Activated effector memory CD4-positive, alpha-beta T cell treated with anti-CD3 and anti-CD28 coated beads, Interleukin-2, amount 50 U/mL, for 16 hours (primary cell): ENCODE measurements around the gene CYTH1.
"Not testable (repeated sequence)": the region's sequence is repeated elsewhere in the genome, so short reads cannot be mapped to it uniquely, and the experiment has no call there.

Experiments
- DNase-seq: peaks from one replicate; pipeline ENCODE4 v3.0.0-alpha.2; 2020

Gene CYTH1

DNA sequence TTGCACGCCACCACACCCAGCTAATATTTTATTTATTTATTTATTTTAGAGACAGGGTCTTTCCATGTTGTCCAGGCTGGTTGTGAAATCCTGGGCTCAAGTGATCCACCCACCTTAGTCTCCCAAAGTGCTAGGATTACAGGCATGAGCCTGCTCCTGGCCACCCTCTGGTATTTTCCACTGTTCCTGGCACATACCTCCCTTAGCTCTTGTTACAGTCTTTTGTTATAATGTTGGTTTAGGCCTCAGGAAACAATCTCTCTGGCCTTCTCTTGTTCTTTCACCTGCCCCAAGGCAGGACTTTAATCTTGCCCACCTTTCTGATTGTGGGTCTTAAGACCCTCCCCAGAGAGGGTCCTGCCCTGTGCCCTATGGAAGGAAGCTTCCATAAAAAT lies 3.6 kb upstream of the CYTH1 start:
- no peak for DNase-seq

DNA sequence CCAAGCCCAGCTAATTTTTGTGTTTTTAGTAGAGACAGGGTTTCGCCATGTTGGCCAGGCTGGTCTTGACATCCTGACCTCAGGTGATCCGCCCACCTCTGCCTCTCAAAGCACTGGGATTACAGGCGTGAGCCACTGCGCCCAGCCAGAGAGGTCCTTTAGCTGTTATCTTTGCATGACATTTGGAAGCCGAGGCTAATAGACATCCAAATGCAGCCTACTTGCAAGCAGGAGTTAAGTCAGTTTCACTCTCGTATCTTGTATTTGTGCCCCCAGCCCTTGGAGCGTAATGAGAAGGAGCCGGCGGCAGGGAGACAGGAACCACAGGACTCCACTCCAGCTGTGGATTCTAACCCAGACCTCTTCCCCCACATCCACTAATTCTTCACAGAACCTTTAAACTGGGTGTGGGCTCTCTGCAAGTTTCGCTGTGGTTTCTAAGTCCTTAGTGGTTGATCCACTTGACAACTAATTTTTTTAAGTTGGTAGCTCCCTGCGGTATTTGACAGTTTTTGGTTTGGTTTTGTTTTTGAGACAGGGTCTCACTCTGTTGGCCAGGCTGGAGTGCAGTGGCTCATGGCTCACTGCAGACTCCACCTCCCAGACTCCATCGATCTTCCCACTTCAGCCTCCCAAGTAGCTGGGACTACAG lies 3.1 kb upstream of the CYTH1 start:
- no peak for DNase-seq

DNA sequence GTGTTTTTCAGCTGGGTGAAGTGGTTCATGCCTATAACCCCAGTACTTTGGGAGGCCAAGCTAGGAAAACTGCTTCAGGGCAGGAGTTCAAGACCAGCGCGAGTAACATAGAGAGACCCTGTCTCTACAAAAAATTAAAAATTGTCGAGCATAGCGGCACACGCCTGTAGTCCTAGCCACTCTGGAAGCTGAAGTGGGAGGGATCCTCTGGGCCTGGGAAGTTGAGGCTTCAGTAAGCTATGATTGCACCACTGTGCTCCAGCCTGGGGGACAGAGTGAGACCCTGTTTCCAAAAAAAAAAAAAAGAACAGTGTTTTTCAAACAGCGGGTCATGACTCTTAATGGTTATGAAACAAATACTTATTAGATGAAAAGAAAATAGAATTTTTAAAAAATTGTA lies 2.3 kb upstream of the CYTH1 start:
- DNase-seq: no peak

DNA sequence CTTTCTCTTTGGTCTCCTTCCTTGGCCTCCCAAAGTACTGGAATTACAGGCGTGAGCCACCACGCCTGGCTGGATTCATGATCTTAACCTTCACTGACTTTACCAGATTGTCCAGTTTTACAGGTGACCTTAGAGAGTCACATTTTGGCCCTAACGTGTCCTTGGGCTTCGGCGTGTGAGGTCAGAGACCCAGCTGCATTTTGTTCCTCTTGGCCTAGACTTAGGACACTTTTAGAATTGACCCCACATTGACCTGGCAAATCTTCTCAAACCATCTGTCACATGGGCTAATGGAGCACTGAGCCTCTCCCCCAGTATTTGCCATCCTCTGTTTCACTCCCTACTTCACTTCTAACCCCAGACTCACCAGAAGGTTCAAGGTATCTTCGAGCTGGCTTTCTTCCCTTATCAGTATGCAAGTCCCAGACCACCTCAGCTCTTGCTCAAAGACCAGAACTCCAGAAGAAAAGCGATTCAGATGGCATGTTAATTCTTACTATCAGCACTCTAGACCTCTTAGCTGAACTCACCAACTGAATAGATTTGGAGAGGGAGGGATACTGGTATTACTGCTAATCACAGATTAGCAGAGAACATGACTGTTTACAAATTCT lies 1.7 kb upstream of the CYTH1 start:
- no peak for DNase-seq

DNA sequence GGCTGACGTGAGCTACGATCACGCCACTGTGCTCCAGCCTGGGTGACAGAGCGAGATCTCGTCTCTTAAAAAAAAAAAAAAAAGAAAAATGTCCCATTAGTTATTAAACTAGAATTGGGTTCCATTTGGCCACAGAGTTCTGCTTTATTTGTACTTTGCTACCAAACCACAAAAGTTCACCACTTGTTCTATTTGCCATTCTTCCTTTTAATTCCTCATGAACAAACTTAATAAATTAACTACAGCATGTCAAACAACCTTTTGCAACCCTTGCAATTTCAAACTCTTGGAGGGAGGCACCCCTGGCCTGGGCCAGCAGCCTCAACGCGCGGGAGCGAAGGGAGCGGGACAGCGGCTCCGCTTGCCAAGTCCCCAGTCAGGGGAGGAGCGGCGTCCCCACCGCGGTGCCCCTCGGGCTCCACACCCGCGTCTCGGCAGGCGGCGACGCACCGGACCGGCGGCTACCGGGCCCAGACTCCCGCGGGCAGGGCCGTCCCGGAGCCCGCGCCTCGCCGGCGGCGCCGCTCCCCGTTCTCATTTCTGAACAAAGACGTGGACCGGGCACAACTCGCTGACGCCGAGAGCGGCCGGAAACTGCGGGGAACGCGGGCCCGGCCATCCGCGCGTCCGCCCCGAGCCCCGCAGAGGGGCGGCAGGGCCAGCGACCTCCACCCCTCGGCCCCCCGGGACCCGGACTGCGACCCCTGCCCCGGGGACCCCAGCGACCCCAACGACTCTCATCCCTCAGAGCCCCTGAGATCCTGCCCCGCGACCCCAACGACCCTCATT lies 775 bp downstream of the CYTH1 start:
- peak; percentile 82 for DNase-seq

DNA sequence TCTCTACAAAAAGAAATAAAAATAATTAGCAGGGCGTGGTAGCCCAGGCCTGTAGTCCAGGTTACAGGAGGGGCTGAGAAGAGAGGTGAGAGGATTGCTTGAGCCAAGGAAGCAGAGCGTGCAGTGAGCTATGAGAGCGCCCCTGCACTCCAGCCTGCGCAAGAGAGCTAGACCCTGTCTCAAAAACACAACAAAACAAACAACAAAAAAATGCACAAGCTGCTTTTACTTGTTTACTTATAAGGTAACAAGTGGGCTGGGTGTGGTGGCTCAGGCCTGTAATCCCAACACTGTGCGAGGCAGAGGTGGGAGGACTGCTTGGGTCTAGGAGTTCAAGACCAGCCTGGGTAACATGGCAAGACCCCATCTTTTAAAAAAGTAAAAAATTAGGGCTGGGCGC lies 1.7 kb downstream of the CYTH1 start:
- no peak for DNase-seq

DNA sequence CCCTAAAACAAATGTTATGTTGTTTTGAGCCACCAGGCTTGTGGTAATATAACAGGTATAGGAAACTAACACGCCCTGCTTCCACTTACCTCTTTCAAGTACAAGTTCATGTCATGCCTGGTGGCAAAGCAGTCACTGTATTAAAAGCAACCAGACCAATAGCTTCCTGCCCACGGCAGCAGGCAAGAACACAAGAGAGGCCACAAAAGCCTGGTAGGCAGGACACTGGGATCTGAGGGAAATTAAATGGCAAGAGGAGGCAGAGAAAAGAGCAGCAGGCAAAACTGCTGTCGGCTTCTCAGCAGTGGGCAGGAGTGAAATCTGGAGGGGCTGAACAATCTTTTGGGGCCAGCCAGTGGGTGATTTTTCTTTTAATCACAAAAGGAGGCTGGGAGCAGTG lies 2.2 kb downstream of the CYTH1 start:
- DNase-seq: peak; percentile 83

DNA sequence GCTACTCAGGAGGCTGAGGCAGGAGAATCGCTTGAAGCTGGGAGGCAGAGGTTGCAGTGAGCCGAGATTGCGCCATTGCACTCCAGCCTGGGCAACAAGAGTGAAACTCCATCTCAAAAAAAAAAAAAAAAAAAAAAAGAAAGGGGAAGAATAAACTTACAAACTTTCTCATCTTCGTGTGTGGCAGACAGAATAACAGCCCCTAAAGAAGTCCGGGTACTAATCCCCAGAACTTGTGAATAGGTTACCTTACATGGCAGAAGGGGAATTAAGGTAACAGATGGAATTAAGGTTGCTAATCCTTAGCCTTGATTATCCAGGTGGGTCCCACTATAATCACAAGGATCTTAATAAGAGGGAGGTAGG lies 2.8 kb downstream of the CYTH1 start:
- not testable (repeated sequence) for DNase-seq

DNA sequence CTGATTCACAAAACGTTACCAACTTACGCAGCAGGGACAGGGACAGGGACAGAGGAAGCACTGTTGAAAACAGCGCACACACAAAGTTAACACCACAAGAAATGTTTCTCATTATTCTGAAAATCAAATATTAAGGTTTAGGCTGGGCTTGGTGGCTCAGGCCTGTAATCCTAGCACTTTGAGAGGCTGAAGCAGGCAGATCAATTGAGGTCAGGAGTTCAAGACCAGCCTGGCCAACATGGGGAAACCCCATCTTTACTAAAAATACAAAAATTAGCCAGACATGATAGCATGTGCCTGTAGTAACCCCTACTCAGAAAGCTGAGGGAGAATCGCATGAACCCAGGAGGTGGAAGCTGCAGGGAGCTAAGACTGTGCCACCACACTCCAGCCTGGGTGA lies 4.2 kb downstream of the CYTH1 start:
- DNase-seq: peak; percentile 63

DNA sequence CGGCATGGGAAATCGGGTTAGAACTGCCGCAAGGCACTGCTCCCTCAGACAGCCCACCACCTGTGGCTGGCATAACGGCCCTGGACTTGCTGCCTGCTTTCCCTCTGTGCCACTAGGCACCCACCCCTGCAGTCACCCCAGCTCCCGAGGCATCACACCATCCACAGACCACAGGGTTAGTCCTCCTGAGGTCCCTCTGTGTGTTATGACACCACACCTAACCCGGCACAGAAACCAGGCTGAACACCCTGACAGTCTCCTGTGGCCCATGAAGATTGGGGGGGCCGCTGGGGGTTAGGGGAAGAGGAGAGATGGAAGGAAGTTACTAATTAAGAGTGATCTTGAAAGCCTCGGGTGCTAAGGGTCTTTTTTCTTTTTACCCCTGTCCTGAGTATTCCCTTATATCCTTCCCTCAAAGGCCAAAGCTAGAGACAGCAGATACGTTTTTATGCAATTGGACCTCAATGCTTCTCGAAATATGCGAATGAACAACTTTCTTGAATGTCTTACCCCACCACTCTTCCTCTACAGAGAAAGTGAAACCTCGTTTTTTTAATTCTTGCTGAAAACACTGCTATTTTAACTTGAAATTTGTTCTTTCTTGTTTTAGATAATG lies 7.0 kb downstream of the CYTH1 start:
- DNase-seq: peak; percentile 85

DNA sequence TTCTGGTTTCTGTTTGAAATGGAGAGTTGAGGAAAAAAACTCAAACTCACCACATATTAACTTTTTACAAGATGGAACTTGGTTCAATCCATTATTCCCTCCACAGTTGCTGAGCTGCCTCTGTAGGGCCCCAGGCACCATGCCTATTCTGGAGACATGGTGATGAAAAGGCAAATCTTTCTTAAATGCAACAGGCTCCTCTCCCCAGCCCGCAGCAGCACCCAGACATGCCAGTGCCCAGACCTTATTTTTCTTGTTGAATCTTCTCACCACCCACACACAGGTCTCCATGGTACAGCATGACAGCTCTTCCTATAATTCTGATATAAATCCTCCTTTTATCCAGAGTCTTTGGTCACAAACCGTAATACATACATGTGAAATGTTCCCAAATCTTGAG lies 7.6 kb downstream of the CYTH1 start:
- peak; percentile 73 for DNase-seq

DNA sequence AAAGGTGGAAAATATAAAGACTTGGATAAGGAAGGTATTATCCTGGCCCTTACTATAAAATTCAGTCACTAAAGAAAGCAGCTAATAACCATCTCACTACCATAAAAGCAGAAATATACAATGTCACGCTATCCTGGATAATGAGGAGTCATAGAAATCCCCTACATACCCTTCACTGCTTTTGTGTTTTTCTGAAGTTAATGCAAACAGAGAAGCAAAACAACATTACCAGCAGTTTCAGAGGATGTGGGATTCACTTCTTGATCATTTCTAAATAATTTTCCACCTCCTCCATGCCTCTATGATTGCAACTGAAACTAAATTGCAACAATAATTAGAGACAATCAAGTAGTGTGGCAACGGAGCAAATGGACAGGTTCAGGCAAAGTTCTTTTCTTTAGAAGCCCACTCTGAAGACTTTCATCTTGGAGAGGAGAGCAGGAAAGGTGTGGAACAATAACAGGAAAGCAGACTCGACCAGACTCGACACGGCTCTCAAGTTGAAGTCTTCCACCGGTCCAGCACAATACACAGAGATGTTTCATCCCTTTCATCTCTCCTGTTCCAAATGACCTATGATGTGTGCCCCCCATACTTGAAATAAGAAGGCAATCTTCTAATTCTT lies 10.2 kb downstream of the CYTH1 start:
- peak; percentile 63 for DNase-seq

DNA sequence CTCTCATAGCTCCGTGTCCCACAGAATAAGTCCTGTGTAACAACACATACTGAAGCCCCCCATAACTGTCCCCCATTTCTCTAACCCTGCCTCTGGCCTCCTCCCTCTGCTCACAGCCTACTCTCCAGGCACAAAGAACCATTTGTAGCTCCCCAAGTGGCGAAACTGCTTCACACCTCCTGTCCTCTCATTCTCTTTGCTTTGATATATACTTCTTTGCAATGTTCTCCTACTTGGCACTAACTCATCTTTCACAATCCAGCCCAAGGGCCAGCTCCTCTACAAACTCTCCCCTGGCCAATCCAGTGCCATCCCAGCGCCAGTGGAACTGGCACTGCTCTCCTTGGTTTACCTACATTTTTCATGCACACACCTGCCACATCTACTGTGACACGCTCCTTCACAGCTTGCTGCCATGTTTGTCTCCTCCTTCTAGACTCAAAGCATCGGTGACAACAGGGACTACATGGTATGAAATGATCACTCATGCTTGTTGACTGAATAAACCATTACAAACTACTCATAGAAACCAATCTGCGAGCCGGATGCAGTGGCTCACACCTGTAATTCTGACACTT lies 12.8 kb downstream of the CYTH1 start:
- peak; percentile 63 for DNase-seq

DNA sequence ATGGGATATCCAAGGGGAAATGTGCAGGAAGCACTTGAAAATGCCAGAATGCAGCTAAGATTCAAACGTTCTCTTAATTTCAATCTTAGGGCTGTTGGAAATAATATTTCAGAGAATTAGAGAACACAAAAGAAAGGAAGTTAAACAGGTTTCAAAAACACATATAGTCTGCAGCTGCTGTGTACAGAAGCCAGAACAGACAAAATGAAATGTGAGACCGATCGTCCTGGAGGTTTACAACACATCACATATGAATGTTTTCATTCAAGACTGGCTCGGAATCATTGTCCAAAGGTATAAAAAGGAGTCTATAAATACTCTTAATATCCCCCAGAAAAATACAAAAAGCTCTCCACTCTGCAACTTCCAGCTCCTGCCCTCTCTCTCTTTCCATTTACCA lies 14.3 kb downstream of the CYTH1 start:
- no peak for DNase-seq

DNA sequence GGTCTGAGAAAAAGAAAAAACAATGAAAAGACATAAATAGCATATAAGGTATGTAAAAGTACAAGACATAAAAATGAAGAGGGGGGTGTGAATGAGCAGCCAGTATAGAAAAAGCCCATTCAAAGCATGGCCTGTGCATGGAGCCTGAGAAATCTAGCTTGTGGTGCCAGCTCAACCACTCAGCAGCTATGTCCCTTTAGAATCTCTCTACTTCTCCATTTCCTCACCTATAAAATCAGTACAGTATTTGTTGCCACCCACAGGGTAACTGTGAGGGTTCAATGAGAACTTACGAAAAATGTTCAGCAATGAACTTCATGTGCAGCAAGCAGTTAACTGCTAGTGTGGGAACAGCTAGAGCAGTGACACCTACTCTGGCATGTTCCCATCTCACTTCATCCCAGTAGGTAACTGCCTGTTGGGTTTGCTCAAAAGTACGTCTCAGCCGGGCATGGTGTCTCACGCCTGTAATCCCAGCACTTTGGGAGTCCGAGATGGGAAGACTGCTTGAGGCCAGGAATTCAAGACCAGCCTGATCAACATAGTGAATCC lies 15.3 kb downstream of the CYTH1 start:
- peak; percentile 58 for DNase-seq

DNA sequence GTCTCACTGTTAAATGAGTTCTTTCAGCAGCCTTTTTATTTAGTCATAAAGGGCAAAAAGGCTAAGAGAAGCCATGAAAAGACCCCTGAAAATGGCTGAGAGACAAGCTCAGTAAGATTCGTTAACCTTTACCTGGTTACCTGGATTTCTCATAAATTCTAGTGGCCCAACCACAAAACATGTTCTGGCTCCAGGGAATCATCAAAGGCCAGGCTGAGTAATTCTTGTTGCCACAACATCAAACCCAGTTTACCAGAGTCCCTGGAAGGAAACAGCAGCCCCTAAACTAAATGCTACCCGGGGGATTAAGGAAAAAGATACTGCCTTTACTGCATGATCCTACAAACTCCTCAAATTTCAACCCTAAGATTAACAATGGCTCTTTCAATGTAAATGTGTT lies 15.8 kb downstream of the CYTH1 start:
- peak; percentile 56 for DNase-seq

DNA sequence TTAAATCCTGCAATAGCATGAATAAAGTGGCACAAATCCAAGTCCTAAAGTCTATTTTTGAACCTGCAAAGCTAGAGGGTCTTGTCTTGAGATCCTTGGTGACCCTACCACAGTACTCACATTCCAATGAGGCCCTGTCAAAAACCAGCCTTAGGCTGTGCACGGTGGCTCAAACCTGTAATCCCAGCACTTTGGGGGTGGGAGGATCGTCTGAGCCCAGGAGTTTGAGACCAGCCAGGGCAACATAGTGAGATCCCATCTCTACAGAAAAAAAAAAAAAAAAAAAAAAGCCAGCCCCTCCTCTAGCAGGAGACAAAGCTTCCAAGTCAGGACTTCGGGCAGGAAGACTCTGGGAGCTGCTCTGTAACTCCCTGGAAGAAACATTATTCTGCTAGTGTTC lies 16.3 kb downstream of the CYTH1 start:
- DNase-seq: peak; percentile 54

DNA sequence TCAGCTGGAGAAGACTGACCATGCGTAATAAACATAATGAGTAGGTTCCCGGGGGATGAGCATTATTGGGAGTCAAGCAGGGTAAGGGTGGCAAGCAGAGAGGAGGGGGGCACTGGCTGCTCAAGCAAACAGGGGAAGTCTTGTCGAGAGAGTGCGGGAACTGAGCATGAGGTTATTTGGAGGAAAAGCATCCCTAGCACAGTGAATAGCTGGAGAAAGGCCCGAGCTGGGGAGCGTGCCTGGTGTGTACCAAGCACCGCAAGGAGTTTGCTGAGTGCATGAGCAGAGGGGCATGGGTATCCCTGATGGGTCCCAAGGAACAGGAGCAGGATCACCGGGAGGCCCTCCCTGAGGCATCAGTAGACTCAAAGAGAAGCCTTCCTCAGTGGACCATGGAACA lies 17.2 kb downstream of the CYTH1 start:
- DNase-seq: peak; percentile 60

DNA sequence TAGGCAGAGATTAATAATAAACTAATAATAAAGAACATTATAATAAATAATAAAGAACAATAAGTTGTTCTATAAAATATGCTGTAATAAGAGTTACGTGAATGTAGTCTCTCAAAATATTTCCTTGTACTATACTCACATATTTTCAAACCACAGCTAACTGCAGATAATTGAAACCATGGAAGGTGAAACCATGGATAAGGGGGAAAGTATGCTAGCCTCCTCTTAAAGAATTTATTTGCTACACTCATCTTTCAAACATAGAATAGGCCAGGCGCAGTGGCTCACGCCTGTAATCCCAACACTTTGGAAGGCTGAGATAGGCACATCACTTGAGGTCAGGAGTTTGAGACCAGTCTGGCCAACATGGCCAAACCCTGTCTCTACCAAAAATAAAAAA lies 18.5 kb downstream of the CYTH1 start:
- DNase-seq: peak; percentile 50

DNA sequence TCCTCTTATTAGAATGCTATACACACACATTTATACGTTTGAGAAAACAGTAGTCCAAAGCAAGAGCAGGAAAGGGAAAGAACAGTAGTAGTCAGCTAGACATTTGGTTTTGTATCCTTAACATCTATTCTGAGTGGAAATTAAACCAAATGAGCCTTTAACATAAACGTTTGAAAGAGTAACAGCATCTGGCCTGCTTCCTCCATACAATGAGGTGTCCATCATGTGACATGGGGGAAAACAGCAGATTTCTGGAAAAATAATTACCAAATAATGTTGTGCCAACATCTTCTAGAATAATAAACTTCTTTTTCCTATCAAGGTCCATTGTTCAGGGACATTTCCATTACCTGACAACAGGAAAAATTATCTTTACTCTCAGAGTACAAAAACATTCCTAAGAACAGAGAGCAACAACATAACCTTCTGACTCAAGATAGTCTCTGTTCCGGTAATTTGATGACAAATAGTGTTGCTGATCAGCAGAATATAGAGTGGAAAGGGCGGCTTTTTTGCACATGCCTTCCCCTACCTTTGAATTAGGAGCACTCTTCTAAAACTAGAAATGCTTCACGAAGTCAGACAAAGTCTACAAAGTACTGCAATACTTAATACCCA lies 20.2 kb downstream of the CYTH1 start:
- DNase-seq: no peak

DNA sequence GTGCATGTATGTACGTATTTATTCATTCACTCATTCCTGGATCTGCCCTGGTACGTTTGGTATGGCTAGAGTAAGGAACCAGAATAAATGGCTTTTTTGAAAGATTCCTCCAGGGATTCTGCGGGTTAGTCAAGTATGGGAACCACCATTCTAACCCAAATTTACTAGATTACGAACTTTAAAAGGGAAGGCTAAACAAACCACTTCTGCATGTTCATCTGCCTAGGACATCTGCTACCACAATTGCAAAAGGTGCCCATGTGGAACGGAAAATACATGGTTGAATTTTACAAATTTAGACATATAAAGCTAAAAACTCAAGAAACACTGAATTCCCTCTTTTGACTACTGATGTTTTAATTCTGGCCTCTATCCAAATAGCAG lies 22.1 kb downstream of the CYTH1 start:
- no peak for DNase-seq
